Astrocyte (in vitro differentiated cells and primary cell): ENCODE results near the gene ATP11A. TPM values are rescaled to one million over a fixed set of nuclear protein-coding genes. Genes with fewer than 3 reads are reported as not detected.

Source experiments
- DNase-seq: peaks from one replicate; pipeline ENCODE4 v3.0.0-alpha.2; 2010; ENCODE audit warnings: low read depth
- FAIRE-seq: peaks from 2 replicates; lab custom pipeline; 2011; peaks lifted over from hg19 to GRCh38; lab: Jason Lieb, UNC
- H2AFZ ChIP-seq: 2 replicates; pipeline ENCODE4 v1.6.0; 2012; ENCODE audit warnings: low read depth, low read length, inconsistent platforms
- H3K27ac ChIP-seq: 2 replicates; pipeline ENCODE4 v1.5.1; 2011; ENCODE audit warnings: low read depth, low read length, inconsistent platforms
- H3K27me3 ChIP-seq: 2 replicates; pipeline ENCODE4 v1.6.0; 2011; ENCODE audit warnings: low read length, inconsistent platforms; ENCODE audit not compliant: insufficient read depth
- H3K36me3 ChIP-seq: 2 replicates; pipeline ENCODE4 v1.5.1; 2011; ENCODE audit warnings: low read length, inconsistent platforms; ENCODE audit not compliant: insufficient read depth
- H3K4me1 ChIP-seq: 2 replicates; pipeline ENCODE4 v1.5.1; 2011; ENCODE audit warnings: low read length, inconsistent platforms; ENCODE audit not compliant: insufficient read depth
- H3K4me2 ChIP-seq: 2 replicates; pipeline ENCODE4 v1.6.0; 2012; ENCODE audit warnings: low read length, inconsistent platforms
- H3K4me3 ChIP-seq: 2 replicates; pipeline ENCODE4 v1.5.1; 2011; ENCODE audit warnings: low read depth, mild to moderate bottlenecking, low read length, inconsistent platforms; ENCODE audit not compliant: insufficient read depth
- H3K79me2 ChIP-seq: 2 replicates; pipeline ENCODE4 v1.6.0; 2012; ENCODE audit warnings: mild to moderate bottlenecking, low read length, inconsistent platforms; ENCODE audit not compliant: insufficient read depth
- H3K9ac ChIP-seq: 2 replicates; pipeline ENCODE4 v1.6.0; 2012; ENCODE audit warnings: mild to moderate bottlenecking, low read length, inconsistent platforms
- H3K9me3 ChIP-seq: 2 replicates; pipeline ENCODE4 v1.5.1; 2012; ENCODE audit warnings: low read depth, mild to moderate bottlenecking, low read length, inconsistent platforms; ENCODE audit not compliant: insufficient read depth
- H4K20me1 ChIP-seq: 2 replicates; pipeline ENCODE4 v1.6.0; 2012; ENCODE audit warnings: low read length, inconsistent platforms; ENCODE audit not compliant: insufficient read depth
- H3K27ac Mint-ChIP-seq: one replicate; pipeline ENCODE4 v1.8.0; 2021; ENCODE audit warnings: mild to moderate bottlenecking, mixed read lengths; ENCODE audit not compliant: unreplicated experiment
- H3K27me3 Mint-ChIP-seq: one replicate; pipeline ENCODE4 v1.8.0; 2021; ENCODE audit warnings: low read depth, mixed read lengths; ENCODE audit not compliant: unreplicated experiment
- H3K36me3 Mint-ChIP-seq: one replicate; pipeline ENCODE4 v1.8.0; 2021; ENCODE audit warnings: low read depth, mixed read lengths; ENCODE audit not compliant: unreplicated experiment
- H3K4me1 Mint-ChIP-seq: one replicate; pipeline ENCODE4 v1.8.0; 2021; ENCODE audit warnings: low read depth, mixed read lengths; ENCODE audit not compliant: unreplicated experiment
- H3K4me3 Mint-ChIP-seq: one replicate; pipeline ENCODE4 v1.8.0; 2021; ENCODE audit warnings: mild to moderate bottlenecking, moderate library complexity, mixed read lengths; ENCODE audit not compliant: unreplicated experiment
- H3K9me3 Mint-ChIP-seq: one replicate; pipeline ENCODE4 v1.8.0; 2021; ENCODE audit warnings: mild to moderate bottlenecking, mixed read lengths; ENCODE audit not compliant: unreplicated experiment
- CTCF ChIP-seq: IDR thresholded peaks from 2 replicates; pipeline ENCODE4 v1.5.1; 2011; ENCODE audit warnings: low read depth, mild to moderate bottlenecking, inconsistent platforms, low read length, moderate library complexity; ENCODE audit not compliant: insufficient read depth
- EZH2 ChIP-seq: IDR thresholded peaks from 2 replicates; pipeline ENCODE4 v1.6.1; 2012; ENCODE audit warnings: mild to moderate bottlenecking, low read length, inconsistent platforms; ENCODE audit not compliant: insufficient read depth
- total RNA-seq: library from RNA; stranded (reverse); gene quantifications from 2 replicates; pipeline ENCODE4 v1.2.1, GENCODE V29; 2021

The ATP11A gene
- total RNA-seq, 1 donor from 2014 or later = 38.9 TPM

GRCh38 chr13:112776971-112777370, 87.1 kb downstream of the ATP11A start:
- Mint-ChIP-seq H3K27ac (no peak overlapping the region), H3K27me3 (no peaks in the 10 kb centered on the region), H3K9me3 (no peaks in the 10 kb centered on the region), H3K4me3 (no peak overlapping the region), H3K4me1 (peaks cover 22% of the 10 kb centered on the region), H3K36me3 (no peaks in the 10 kb centered on the region)
- no peaks in the 10 kb centered on the region for H3K79me2 ChIP-seq
- H3K4me2 ChIP-seq = no peak overlapping the region
- DNase-seq = no peak
- H3K27me3 ChIP-seq = no peaks in the 10 kb centered on the region
- H3K9me3 ChIP-seq = no peaks in the 10 kb centered on the region
- no peak overlapping the region for H2AFZ ChIP-seq
- no peak overlapping the region for H3K9ac ChIP-seq
- no peak overlapping the region for H3K4me3 ChIP-seq
- FAIRE-seq = no peak
- H4K20me1 ChIP-seq = no peaks in the 10 kb centered on the region
- no peak for TF ChIP-seq CTCF
- no peak for TF ChIP-seq EZH2
- no peak overlapping the region for H3K27ac ChIP-seq
- H3K4me1 ChIP-seq = peaks cover 7% of the 10 kb centered on the region
- no peaks in the 10 kb centered on the region for H3K36me3 ChIP-seq

GRCh38 chr13:112777637-112778406, 88.0 kb downstream of the ATP11A start:
- Histone ChIP-seq H4K20me1 (no peaks in the 10 kb centered on the region), H3K4me1 (peaks cover 8% of the 10 kb centered on the region), H3K27me3 (no peaks in the 10 kb centered on the region), H3K36me3 (no peaks in the 10 kb centered on the region), H2AFZ (no peak overlapping the region), H3K9ac (no peak overlapping the region), H3K9me3 (no peaks in the 10 kb centered on the region), H3K4me3 (no peak overlapping the region), H3K27ac (no peak overlapping the region), H3K79me2 (no peaks in the 10 kb centered on the region), H3K4me2 (no peak overlapping the region)
- DNase-seq (no peak), FAIRE-seq (no peak)
- Mint-ChIP-seq H3K27me3 (no peaks in the 10 kb centered on the region), H3K9me3 (no peaks in the 10 kb centered on the region), H3K4me3 (no peak overlapping the region), H3K27ac (no peak overlapping the region), H3K36me3 (no peaks in the 10 kb centered on the region), H3K4me1 (peaks cover 25% of the 10 kb centered on the region)
- TF ChIP-seq CTCF (no peak), EZH2 (no peak)
